ENCODE data around the gene HIC1. TPM values are rescaled to one million over a fixed set of nuclear protein-coding genes. Genes with fewer than 3 reads are reported as not detected.

Gene HIC1
- total RNA-seq, 4 donors from 2014 or later = 32.8 to 56.2 (median 41.6) TPM

DNA sequence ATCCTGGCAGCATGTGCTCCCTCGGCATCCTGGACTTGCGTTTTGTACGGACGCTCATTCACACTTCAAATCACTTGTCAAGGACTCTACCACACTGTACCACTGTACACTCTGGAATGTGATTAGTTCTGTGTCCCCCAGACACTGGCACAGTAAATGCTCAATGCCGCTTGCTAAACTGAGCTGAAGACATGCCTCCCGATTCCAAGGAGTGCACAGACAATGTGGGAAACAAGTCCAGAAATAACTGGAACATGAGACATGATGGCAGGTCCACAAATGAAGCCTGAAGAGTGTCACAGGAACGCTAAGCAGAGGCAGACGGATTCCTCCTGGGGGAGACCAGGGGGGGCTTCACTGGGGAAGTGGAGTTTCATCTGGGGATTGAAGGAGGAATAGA is 22.1 kb downstream of the HIC1 start:
- no peak overlapping the region for H3K4me3 ChIP-seq
- H3K27ac ChIP-seq = peak overlapping the region in 3 of 4 donors; percentile 73 to 80 (median 78)
- WGBS, 2 donors (ENCODE audit: low coverage in 1 of 2) = 34 to 74% methylated on average over 4 to 6 of the region's 8 CpGs
- H3K9me3 ChIP-seq = no peaks in the 10 kb centered on the region
- no peaks in the 10 kb centered on the region for H3K27me3 ChIP-seq
- peaks cover 0 to 49% (median 26%) of the 10 kb centered on the region in 3 donors for H3K4me1 ChIP-seq
- H3K36me3 ChIP-seq = peaks cover 0 to 79% of the 10 kb centered on the region in 2 donors
- TF ChIP-seq POLR2A (IDR thresholded peaks at IDR 0.05) = no peak
- ATAC-seq = no peak

DNA sequence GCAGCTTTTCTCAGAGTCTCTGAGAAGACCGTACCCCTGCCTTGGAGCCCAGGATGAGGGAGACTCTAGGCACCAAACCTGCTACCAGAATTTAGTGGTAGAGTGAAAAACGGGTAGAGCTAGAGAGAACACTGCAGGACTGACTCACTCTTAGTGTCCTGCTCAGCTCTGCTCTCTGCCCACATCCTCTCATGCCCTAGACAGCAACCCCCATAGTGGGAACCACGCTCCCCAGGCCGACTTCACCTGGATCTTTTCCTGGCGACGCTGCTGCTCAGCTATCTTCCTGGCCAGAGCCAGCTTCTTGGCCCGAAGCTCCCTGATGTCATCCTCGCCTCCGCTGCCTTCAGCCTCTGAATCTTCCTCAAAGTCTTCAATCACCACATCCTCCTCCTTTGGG is 26.7 kb downstream of the HIC1 start:
- Histone ChIP-seq H3K4me3 (no peak overlapping the region), H3K9me3 (no peaks in the 10 kb centered on the region), H3K4me1 (peaks cover 0 to 63% (median 40%) of the 10 kb centered on the region in 3 donors), H3K27ac (peak overlapping the region in 3 of 4 donors; percentile 45 to 85 (median 73)), H3K27me3 (no peaks in the 10 kb centered on the region), H3K36me3 (peaks cover 0 to 88% of the 10 kb centered on the region in 2 donors)
- TF ChIP-seq POLR2AphosphoS5 (IDR thresholded peaks at IDR 0.05) (no peak), POLR2A (IDR thresholded peaks at IDR 0.05) (no peak), EP300 (IDR thresholded peaks at IDR 0.05) (no peak)
- TF ChIP-seq, protein P1, sequence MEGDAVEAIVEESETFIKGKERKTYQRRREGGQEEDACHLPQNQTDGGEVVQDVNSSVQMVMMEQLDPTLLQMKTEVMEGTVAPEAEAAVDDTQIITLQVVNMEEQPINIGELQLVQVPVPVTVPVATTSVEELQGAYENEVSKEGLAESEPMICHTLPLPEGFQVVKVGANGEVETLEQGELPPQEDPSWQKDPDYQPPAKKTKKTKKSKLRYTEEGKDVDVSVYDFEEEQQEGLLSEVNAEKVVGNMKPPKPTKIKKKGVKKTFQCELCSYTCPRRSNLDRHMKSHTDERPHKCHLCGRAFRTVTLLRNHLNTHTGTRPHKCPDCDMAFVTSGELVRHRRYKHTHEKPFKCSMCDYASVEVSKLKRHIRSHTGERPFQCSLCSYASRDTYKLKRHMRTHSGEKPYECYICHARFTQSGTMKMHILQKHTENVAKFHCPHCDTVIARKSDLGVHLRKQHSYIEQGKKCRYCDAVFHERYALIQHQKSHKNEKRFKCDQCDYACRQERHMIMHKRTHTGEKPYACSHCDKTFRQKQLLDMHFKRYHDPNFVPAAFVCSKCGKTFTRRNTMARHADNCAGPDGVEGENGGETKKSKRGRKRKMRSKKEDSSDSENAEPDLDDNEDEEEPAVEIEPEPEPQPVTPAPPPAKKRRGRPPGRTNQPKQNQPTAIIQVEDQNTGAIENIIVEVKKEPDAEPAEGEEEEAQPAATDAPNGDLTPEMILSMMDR (IDR thresholded peaks at IDR 0.05) = no peak
- WGBS, 2 donors (ENCODE audit: low coverage in 1 of 2) = 81 to 89% methylated on average over 5 to 8 of the region's 9 CpGs
- no peak for ATAC-seq

DNA sequence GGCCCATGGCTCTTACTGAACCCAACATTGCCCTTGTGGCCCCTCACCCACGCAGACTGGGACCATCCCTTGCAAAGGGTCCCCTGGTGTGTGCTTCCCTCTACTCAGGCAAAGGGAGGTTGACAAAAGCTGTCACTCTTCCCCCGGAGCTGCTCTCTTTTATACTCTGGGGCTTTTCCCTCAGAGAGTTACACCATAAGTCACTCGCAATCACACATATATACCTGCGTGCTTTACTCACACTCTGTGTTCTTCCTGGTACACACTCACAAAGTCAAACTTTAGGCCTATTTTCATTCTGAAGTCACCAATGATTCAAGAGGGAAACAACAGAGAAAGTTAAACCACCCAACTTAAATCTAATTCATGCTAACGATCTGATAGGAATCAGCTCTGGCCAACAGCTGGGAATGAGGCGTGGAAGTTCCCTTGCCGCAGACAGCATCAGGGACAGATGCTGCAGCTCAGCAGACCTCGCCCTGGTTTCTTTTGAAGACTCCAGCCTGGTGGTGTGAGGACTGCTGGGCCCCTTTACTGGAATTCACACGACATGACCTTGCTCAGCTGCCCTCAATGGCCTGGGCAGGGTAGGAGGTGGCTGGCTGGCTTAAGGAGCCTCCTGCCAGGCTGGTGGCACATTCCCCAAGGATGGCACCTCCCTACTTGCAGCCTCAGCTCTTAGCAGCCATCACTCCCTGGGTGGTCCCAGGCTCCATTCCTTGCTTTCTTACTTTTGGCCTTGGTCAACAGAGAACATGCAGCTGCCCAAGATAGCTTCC is 27.3 kb downstream of the HIC1 start:
- TF ChIP-seq POLR2A (IDR thresholded peaks at IDR 0.05) (no peak), POLR2AphosphoS5 (IDR thresholded peaks at IDR 0.05) (no peak), EP300 (IDR thresholded peaks at IDR 0.05) (no peak)
- TF ChIP-seq, protein P1 (IDR thresholded peaks at IDR 0.05) = no peak
- Histone ChIP-seq H3K4me1 (peaks cover 0 to 63% (median 42%) of the 10 kb centered on the region in 3 donors), H3K27ac (peak overlapping the region in 3 of 4 donors; percentile 45 to 85 (median 73)), H3K27me3 (no peaks in the 10 kb centered on the region), H3K4me3 (no peak overlapping the region), H3K9me3 (no peaks in the 10 kb centered on the region), H3K36me3 (peaks cover 0 to 88% of the 10 kb centered on the region in 2 donors)
- WGBS, 2 donors (ENCODE audit: low coverage in 1 of 2) = 70 to 78% methylated on average over 5 of the region's 9 CpGs
- no peak for ATAC-seq

DNA sequence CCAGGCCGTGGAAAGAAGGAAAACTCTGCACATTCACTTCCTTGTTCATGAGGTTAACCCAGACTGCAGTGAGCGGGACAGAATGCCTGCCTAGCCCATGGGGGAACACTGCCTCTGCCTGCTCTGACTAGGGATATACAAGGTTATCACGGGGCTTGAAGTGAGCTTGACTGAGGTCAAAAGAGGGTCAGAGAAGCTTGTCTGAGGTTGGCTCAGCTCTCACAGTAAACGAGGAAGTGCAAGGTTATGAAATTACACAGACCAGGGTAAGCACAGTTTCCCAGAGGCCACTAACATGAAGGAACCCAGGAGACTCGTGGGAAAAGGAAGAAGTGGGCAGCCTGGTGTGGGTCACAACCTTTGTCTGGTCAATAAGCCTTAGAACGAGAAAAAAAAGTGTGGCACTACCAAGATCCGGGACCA is 28.7 kb downstream of the HIC1 start:
- H3K27me3 ChIP-seq = no peaks in the 10 kb centered on the region
- no peak for ATAC-seq
- peak overlapping the region; percentile 0 to 85 (median 76) for H3K27ac ChIP-seq
- peaks cover 0 to 74% of the 10 kb centered on the region in 2 donors for H3K36me3 ChIP-seq
- TF ChIP-seq, protein P1 (IDR thresholded peaks at IDR 0.05) = no peak
- no peak for TF ChIP-seq EP300 (IDR thresholded peaks at IDR 0.05)
- TF ChIP-seq POLR2A (IDR thresholded peaks at IDR 0.05) = no peak
- TF ChIP-seq POLR2AphosphoS5 (IDR thresholded peaks at IDR 0.05) = no peak
- 43 to 57% methylated on average over 5 to 7 of the region's 7 CpGs for WGBS, 2 donors (ENCODE audit: low coverage in 1 of 2)
- H3K9me3 ChIP-seq = no peaks in the 10 kb centered on the region
- H3K4me3 ChIP-seq = no peak overlapping the region
- peaks cover 0 to 70% (median 56%) of the 10 kb centered on the region in 3 donors for H3K4me1 ChIP-seq

DNA sequence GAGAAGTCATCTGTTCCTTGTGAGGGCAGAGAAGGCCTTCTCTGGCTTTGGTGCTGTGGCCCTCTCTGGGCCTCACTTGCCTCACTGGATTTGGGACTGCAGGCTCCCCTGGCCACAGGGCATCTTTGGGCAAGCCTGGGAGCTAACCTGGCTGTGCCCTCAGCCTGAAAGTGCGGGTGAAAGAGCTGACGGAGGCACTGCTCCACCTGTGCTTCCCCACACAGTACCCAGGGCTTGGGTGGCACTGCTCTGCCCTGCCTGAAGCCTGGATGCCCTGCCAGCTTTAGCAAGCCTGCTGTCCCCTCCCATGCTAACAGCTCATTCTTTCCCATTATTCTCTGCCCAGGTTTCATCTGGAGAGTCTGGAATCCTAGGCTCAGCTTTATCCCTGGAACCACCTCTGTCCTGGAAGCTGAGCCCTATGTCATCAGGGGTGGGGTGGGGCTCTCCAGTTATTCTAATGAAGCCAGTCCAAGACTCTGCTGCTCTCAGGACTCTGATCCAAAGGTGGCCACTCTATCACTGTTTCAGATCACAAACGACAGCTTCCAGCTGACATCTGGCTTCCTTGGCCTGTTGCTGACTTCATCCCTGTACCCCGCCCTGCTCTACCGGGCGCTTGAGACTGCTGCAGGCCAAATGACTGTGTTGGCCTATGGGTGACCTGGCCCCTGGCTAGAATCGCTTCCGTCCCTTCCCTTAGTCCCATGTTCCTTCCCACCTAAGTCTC is 29.3 kb downstream of the HIC1 start:
- peak; percentile 80 for ATAC-seq
- Histone ChIP-seq H3K4me3 (no peak overlapping the region), H3K27me3 (no peaks in the 10 kb centered on the region), H3K4me1 (peaks cover 0 to 76% (median 62%) of the 10 kb centered on the region in 3 donors), H3K27ac (peak overlapping the region; percentile 0 to 85 (median 76)), H3K36me3 (peaks cover 0 to 68% of the 10 kb centered on the region in 2 donors), H3K9me3 (no peaks in the 10 kb centered on the region)
- WGBS, 2 donors (ENCODE audit: low coverage in 1 of 2) = 40 to 66% methylated on average over 1 to 5 of the region's 8 CpGs
- no peak for TF ChIP-seq EP300 (IDR thresholded peaks at IDR 0.05)
- peak; percentile 51 for TF ChIP-seq POLR2AphosphoS5 (IDR thresholded peaks at IDR 0.05)

Data from gastroesophageal sphincter (tissue), 4 donors.